ENCODE results near the gene HACD4.

Gene HACD4

DNA sequence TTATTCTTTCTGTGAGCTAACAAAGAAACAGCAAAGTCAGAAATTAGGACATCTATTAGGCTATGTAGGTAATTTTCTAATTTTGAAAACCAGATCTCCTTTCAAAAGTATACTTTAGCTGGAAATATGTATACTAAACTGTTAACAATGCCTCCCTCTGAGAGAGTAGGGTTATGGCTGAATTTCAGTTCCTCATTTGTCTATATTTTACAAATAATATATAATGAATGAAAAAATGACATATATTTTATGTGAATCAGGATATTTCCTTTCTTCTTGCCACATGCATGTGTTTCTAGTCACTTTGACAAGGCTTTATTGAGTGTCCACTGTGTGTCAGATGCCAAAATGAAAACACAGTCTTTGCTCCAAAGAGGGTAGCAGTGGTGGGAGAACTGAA is 15.4 kb downstream of the HACD4 start:
- no peak for DNase-seq

DNA sequence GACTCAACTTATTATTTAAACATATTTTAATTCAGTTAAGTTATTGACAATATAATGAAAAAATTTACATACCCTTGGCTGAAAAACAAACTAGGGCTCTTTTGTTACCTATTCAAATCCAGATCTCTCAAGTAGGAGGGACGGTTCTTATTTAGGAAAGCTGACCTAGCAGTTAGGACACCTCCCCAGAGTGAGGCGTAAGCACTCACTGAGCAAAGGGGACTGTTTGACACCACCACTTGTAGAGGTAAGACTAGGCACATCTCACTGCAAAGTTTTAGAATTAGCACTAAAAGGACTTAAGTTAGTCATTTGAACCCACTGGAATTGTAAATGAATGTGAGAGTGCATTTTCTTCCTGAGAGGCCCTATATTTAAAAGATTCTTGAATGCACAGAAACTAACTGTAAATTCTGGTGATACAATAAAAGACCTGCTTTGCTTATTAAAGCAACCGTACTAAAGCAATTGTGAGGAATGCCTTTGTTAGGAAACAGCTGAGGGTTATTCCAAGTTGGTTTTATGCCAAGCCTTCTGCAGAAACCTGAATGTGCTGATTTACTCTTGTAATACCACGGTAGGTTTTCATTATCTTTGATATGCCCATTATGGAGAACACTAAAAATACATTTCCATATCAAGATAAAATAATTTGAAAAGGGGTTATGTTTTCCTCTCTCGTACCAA is 16.2 kb downstream of the HACD4 start:
- DNase-seq: no peak

DNA sequence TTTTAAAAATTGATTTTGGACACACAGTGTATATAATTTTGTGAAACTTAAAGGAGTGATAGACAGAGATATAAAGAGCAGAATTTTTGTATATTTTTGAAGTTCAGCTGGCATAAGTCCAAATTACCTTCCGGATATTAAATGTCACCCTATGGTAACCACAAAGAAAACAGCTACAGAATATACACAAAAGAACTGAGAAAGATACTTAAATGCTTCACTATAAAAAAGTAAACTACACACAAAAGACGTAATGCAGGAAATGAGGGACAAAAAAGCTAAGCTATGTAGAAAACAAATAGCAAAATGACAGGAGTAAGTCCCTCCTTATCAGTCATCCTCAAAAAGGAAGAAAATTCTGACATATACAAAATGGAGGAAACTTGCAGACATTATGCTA is 29.4 kb downstream of the HACD4 start:
- DNase-seq: no peak

DNA sequence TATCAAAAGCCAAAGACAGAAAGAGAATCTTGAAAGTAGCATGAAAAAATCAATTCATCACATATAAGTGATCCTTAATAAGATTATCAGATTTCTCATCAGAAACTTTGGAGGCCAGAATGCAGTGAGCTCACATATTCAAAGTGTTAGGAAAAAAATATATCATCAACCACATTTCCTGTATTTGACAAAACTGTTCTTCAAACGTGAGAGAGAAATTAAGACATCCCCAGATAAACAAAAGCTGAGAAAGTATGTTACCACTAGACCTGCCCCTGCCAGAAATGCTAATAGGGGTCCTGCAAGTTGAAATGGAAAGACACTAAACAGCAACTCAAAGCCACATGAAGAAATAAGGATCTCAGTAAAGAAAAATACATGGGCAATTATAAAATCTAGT is 29.9 kb downstream of the HACD4 start:
- no peak for DNase-seq

DNA sequence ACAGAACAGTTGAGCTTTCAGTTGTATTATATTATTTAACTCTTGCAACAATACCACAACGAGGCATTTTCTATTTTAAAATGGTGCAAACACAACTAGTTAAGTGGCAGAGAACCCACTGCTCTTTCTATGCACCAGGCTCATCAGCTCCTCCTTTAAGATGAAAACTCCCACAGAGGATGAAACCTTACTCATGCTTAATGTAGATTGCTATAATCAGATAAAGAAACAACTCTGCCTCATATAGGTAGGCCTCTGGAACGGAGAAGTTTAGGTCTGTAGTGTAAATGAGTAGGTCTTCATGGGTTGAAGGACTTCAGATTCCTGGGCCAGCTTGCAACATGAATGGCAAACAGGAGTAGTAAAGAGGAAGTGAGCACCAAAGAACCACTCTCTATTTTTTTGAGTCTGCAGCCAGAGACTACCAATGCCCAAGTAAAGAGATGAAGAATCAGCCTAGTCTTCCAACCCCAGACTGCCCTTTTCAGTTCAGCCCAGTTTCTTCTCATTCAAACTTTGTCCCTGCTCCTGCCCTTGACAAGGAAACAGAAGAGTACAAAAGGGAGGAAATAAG is 33.9 kb downstream of the HACD4 start:
- peak; percentile 35 for DNase-seq

DNA sequence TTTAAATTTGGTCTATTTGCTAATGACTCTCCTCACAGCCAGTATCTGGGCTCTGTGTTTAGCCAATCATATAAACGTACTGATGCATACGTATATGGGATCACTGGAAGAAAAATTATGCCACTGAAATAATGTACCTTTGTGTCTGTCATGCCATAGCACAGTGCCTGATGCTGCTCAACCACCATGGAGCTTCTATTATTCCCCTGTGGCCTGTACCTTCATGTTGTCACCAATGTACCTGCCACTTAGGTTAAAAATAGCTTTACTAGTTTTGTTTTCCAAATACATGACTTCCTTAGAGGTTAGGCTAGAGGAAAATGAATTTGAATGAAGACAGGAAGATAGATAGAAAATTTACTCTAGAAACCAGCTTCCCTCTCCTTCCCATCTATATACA is 34.6 kb downstream of the HACD4 start:
- DNase-seq: no peak

DNA sequence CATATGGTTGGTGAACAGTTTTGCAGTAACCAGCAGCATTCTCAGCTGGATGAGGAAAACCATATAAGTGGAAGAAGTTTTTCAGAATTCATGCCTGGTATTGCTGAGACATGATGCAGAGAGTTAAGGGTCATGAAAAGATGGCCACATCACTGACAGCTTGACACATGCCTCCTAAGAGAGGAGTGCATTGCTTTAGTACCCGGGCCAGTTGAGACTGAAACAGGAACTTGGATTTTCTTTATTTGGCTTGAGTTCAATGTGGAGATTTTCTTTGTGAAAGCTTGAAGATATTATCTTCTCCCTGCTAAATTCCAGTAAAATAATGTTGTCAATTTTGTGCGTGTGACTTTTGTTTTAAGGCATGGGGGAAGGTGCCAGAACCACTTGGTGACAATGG is 35.8 kb downstream of the HACD4 start:
- DNase-seq: no peak

DNA sequence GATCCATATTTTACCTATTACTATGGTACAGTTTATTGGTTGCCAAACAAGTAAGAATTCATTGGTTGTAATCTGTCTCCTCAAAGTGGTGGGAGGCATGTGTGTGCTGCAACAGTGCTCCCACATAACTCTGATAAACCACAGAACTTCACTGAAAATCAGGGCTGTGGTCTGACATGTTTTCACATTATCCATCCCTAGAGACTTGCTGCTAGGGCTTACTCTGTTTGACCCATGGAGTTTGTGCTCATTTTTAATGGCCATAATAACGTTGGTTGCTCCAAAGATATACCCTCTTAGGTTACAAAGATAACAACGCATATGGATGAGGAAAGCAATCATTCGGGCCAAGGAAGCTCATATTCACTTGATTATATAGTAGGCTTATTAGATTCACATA is 37.0 kb downstream of the HACD4 start:
- no peak for DNase-seq

DNA sequence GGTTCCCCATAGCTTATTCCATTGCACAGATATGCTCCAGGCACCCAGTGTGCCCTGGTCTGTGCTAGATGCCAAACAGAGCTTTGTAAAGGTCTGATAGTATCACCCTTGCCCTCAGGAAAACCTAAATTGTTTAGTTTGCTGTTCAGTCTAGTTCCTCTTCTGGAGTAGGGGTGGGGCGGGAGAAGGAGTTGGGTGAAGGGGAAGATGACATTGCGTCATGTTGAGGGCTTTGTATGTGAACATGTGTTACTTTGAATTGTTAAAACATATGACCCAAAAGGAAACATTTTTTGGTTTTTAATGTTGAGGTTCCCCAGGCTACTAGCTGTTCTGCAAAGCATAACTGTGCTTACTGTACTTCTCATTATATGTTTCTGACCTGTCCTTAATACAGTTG is 40.6 kb downstream of the HACD4 start:
- DNase-seq: peak; percentile 87

DNA sequence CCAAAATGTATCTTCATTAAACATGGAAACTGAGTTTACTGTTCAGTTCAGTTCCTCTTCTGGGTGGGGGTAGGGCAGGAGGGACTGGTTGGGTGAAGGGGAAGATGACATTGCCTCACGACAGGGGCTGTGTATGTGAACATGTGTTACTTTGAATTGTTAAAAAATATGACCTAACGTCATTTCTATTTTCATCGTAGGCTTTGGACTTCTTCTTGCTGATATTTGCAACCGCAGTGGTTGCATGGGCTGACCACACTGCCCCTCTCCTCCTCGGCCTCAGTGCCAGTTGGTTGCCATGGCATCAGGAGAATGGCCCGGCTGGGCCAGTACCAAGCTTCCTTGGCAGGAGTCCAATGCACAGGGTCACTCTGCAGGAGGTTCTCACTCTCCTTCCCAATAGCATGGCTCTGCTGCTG is 41.5 kb downstream of the HACD4 start:
- peak; percentile 38 for DNase-seq

DNA sequence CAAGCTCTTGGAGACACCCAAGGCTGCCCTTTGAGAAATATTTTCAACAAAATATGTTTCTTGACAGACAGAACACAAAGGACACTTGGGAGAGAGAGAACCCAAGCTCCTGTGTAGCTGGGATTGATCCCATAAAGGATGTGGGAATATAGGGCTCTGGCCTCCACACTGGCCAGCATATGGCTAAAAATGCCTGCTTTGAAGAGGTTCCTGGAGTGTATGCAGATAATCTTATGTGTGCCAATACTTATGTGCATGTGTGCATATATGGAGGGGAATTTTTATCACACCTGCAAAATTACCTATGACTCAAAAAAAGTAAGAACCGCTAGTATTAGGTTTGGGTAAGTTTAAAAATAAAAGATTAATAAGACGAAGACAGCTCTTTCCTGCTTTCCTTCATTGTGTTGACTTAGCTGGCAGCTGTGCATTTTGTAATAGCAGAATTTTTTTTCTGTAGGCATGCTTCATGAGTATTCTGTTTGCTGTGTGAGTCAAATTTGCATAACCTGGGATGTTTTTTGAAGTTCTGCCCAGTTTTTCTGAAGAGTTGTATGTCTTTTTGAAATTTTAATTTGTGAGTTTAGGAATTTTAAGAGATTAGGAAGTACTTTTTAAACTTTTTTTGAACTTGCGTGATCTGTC is 42.6 kb downstream of the HACD4 start:
- no peak for DNase-seq

DNA sequence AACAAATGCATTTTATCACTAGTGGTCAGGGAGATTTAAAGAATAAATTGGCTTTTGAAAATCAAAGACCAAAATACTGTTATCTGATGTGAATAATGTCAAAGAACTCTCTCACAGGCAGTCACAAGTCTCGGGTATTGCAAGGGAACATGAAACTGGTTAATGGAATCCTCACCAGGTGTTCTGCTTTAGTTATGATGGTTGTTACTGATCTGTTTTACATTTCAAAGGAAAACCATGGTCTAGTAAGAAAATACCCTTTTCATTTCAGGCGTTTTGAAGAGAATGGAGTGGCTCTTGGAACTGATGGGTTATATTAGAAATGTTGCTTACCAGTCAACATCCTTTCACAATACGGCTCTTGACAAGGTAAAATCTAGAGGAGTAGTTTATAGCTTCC is 43.4 kb downstream of the HACD4 start:
- DNase-seq: no peak

DNA sequence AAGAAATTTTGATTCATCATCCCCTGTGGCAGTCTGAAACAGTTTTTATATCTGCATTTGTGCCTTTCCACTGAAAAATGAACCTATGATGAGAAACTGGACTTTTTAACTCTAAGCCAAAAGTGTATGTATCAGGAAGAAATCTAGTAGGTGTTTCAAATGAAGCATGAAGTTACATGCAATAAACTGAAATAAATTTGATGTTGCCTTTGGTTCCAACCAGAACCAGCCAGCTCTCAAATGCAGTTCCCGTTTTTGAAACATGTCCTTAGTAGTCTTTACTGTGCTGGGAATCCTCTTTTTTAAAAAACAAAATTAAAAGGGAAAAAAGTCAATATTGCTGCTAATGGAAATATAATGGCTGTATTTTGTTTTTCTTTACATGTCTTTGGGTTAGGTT is 43.9 kb downstream of the HACD4 start:
- no peak for DNase-seq

DNA sequence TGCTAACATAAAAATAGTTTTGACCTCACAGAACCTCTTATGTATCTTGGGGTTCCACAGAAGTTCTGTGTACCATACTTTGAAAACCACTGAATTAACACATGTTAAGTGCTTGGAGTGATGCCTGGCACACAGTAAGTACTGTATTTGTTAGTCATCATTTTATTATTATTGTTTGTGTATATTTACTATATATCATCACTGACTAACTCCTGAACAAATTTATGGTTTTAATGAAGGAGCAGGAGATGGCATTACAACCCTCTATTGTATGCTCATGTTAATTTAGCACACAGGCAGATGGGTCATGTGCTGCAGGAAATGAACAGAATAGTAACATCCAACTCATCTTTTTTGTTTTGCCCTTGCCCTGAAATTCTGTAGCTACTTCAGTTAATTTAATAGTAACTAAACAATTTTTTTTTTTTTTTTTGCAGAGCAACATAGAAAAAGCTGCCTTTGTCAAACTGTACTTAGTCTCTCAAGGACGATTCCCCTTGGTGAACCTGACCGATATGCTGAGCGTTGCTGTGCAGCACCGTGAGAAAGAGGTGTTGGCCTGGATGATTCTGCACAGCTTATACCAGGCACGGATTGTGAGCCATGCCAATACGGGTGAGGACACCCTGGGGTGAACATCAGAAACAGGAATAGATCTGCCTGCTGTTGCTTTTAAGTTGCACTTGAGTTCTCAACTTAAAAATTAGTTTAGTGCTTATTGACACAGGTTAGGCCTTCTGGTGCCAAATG is 45.4 kb downstream of the HACD4 start:
- no peak for DNase-seq

DNA sequence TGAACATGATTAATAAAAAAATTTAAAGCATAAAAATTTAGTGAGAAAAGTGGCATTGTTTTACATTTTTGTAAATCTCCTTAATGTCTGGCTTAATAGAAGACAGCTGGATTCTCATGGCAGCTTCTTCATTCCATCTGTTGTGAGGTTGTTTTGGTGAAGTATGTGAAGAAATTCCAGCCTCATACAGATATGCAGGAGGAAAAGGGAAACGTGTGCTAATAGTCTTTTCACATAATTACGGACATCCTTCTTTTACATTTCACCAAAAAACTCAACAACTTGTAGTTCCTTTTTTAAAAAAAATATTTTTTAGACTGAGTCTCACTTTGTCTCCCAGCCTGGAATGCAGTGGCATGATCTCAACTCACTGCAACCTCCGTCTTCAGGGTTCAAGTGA is 46.9 kb downstream of the HACD4 start:
- DNase-seq: no peak

DNA sequence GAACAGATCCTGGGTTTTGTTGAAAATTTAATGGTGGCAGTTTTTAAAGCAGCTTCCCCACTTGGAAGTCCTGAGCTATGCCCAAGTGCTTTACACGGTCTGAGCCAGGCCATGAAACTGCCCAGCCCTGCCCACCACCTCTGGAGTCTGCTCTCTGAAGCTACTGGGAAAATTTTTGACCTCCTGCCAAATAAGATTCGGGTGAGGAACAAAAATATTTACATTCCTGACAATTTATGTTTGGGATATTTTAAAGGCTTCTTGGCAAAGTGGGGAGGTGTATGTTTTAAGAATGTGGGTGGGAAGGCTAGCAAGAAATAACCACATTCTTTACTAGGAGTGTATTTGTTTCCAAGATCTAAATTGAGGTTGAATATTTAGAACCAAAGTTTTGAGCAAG is 50.0 kb downstream of the HACD4 start:
- DNase-seq: no peak

DNA sequence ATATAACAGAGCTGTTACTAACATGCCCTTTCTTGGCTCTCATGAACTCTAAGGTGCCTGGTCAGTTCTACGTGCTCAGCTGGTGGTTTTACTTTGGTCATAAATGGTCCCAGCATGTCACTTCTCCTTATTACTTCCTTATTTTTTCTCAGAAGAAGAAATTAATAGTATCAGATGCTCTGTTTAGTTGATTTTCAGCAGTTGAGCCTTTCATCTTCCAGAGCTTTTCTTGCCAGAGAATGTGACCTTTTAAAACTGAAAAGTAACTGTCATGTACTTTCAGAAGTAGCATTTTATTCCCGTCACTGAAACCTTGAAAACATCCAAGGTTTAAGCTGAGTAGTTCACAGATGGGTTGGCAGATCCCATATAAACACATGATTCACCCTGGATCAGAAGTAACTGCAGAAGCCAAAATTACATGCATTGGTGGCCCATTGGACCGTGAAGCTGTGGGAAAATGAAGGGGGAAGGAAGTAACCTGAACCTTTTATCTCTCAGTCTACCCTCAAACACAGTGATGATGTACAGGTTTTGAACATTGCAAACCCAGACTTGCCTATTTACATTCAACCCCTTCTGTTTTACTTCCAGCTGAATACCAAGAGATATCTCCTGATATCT is 50.5 kb downstream of the HACD4 start:
- peak; percentile 64 for DNase-seq

DNA sequence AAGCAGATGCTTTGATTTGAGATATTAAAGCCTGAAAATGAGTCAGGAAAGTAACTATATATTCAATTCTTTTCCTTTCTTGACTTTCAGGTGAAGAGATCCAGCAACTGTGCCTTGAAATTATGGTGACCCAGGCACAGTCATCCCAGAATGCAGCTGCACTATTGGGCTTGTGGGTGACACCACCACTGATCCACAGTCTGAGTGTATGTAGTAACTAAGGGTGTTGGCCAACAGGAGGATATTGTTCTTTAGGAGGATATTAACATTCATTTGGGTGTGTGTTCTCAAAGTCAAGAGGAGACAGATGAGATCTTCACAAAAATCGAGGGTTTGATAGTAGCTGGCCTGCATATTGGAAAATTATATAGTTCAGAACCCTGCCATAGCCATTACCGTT is 53.2 kb downstream of the HACD4 start:
- no peak for DNase-seq

DNA sequence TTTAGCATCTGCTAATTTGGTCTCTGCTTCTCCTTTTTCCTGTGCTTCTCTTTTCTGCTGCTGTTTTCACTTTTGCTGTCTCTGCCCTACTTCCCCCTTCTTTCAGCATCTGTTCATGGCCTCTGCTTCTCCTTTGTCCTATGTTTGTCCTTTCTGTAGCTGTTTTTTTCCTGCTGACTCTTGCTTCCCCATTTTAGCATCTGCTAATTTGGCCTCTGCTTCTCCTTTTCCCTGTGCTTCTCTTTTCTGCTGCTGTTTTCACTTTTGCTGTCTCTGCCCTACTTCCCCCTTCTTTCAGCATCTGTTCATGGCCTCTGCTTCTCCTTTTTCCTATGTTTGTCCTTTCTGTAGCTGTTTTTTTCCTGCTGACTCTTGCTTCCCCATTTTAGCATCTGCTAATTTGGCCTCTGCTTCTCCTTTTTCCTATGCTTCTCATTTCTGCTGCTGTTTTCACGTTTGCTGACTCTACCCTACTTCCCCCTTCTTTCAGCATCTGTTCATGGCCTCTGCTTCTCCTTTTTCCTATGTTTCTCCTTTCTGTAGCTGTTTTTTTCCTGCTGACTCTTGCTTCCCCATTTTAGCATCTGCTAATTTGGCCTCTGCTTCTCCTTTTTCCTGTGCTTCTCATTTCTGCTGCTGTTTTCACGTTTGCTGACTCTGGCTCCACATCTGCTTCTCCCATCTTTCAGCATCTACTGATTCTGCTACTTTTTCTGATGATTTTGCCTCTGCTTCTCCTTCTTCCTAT is 57.1 kb downstream of the HACD4 start:
- peak; percentile 34 for DNase-seq

DNA sequence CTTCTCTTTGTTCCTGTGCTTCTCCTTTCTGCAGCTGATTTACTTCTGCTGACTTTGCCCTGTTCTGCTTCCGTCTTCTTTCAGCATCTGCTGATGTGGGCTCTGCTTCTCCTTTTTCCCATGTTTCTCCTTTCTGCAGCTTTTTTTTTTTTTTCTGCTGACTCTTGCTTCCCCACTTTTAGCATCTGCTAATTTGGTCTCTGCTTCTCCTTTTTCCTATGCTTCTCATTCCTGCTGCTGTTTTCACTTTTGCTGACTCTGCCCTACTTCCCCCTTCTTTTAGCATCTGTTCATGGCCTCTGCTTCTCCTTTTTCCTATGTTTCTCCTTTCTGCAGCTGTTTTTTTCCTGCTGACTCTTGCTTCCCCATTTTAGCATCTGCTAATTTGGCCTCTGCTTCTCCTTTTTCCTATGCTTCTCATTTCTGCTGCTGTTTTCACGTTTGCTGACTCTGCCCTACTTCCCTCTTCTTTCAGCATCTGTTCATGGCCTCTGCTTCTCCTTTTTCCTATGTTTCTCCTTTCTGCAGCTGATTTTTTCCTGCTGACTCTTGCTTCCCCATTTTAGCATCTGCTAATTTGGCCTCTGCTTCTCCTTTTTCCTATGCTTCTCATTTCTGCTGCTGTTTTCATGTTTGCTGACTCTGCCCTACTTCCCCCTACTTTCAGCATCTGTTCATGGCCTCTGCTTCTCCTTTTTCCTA is 58.0 kb downstream of the HACD4 start:
- peak; percentile 56 for DNase-seq

DNA sequence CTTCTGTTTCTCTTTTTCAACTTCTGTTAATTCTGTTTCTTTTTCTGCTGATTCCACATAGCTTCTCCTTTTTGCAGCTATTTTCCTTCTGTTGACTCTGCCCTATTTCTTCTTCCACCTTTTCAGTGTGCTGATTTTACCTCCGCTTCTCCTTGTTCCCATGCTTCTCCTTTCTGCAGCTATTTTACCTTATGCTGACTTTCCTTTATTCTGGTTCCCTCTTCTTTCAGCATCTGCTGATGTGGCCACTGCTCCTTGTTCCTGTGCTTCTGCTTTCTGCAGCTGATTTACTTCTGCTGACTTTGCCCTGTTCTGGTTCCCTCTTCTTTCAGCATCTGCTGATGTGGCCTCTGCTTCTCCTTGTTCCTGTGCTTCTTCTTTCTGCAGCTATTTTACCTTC is 58.8 kb downstream of the HACD4 start:
- DNase-seq: no peak
